GM18870 (cell line): Measurements from ENCODE around the gene PRMT7.

ENCODE experiments used
- ATAC-seq: cut with Tn5 transposase; IDR thresholded peaks from one replicate; pipeline ENCODE4 v1.9.1; 2021; ENCODE audit warnings: moderate library complexity; ENCODE audit not compliant: unreplicated experiment

Gene PRMT7

GRCh38 chr16:68300734-68301459 is 9.9 kb upstream of the PRMT7 start:
- ATAC-seq, result no peak

GRCh38 chr16:68306633-68307032 is 4.2 kb upstream of the PRMT7 start:
- no peak for ATAC-seq

GRCh38 chr16:68309799-68310198 is 1.0 kb upstream of the PRMT7 start:
- no peak for ATAC-seq

GRCh38 chr16:68310437-68310773 is 414 bp upstream of the PRMT7 start:
- ATAC-seq, result peak; percentile 30

- no peak for ATAC-seq
Measured at GRCh38 chr16:68313116-68313515, 2.3 kb downstream of the PRMT7 start.

- ATAC-seq, result peak; percentile 60
Measured at GRCh38 chr16:68319185-68319908, 8.5 kb downstream of the PRMT7 start.

- no peak for ATAC-seq
Measured at GRCh38 chr16:68324336-68324735, 13.5 kb downstream of the PRMT7 start.

GRCh38 chr16:68324780-68325357 is 14.1 kb downstream of the PRMT7 start:
- no peak for ATAC-seq

- peak; percentile 63 for ATAC-seq
Measured at GRCh38 chr16:68328151-68328859, 17.5 kb downstream of the PRMT7 start.

- no peak for ATAC-seq
Measured at GRCh38 chr16:68328860-68329390, 18.1 kb downstream of the PRMT7 start.

- ATAC-seq, result no peak
Measured at GRCh38 chr16:68331879-68332410, 21.1 kb downstream of the PRMT7 start.

GRCh38 chr16:68332411-68333121 is 21.7 kb downstream of the PRMT7 start:
- ATAC-seq, result no peak

GRCh38 chr16:68335175-68335574 is 24.4 kb downstream of the PRMT7 start:
- ATAC-seq, result no peak

GRCh38 chr16:68338326-68339119 is 27.7 kb downstream of the PRMT7 start:
- ATAC-seq, result no peak

GRCh38 chr16:68339214-68339613 is 28.4 kb downstream of the PRMT7 start:
- no peak for ATAC-seq

GRCh38 chr16:68342620-68343019 is 31.8 kb downstream of the PRMT7 start:
- ATAC-seq, result no peak

- no peak for ATAC-seq
Measured at GRCh38 chr16:68343137-68343536, 32.3 kb downstream of the PRMT7 start.

GRCh38 chr16:68344252-68344651 is 33.4 kb downstream of the PRMT7 start:
- ATAC-seq, result no peak

GRCh38 chr16:68345351-68345810 is 34.6 kb downstream of the PRMT7 start:
- ATAC-seq, result no peak
